Measurements from ENCODE around the gene HOXD13. TPM values are rescaled to one million over a fixed set of nuclear protein-coding genes. Genes with fewer than 3 reads are reported as not detected.

The HOXD13 gene
- total RNA-seq: not detected in 2 replicates

DNA sequence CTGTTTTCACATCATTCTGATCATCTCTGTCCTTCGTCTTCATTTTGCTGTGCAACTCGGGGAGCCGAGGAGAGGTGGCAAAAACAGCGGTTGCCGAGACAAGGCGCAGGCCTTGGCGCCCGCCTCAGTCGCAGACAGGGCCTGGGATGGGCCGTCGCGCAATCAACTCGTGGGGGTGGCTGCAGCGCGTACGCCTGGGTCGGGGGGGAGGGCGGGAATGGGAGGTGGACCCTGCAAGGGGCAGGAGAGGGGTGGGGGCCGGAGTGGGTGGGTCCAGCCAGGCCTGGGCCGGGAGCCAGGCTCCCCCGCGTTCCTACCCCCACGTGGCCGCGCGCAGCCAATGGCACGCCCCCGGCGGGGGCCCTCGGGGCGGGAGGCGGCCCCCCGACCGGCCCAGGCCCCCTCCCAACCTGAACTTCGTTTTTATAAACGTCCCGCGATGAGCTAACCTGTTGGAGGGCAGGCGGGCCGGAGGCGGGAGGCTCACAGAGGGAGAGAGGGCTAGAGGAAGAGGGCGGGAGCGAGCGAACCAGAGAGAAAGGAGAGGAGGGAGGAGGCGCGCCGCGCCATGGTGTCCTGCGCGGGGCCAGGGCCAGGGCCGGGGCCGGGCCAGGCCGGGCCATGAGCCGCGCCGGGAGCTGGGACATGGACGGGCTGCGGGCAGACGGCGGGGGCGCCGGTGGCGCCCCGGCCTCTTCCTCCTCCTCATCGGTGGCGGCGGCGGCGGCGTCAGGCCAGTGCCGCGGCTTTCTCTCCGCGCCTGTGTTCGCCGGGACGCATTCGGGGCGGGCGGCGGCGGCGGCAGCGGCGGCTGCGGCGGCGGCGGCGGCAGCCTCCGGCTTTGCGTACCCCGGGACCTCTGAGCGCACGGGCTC is at the start of gene HOXD13:
Gene HOXD13 (plus strand): TSS at position 452 of the 875 bp plus-strand sequence. CDS start 170 bp downstream, at position 622.

DNA sequence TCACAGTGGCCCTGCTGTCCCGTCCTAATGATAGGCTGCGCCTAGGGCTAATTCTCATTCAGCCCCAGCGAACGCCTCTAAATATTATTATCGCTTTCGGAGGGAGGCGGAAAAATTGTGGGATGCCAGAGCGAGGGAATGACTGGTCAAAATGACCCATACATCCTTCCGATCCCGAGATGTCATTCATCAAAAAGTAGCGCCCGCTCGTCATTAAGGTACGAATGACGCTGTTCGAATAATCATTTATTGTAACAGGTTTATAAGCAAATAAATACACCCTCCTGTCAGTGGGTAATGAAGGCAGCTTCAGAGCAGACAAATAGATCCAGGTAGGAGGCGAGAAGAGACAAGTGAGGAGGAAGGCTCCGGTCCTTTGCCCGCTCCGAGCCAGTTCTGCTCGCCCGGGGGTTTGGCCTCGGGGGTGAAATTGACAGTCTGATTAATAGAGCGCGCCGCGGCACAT is 8.7 kb upstream of the HOXD13 start, which contains the start of gene EVX2:
Gene EVX2 (minus strand): TSS at position 167 of the 466 bp plus-strand sequence. CDS start 186 bp downstream, outside the sequence.

DNA sequence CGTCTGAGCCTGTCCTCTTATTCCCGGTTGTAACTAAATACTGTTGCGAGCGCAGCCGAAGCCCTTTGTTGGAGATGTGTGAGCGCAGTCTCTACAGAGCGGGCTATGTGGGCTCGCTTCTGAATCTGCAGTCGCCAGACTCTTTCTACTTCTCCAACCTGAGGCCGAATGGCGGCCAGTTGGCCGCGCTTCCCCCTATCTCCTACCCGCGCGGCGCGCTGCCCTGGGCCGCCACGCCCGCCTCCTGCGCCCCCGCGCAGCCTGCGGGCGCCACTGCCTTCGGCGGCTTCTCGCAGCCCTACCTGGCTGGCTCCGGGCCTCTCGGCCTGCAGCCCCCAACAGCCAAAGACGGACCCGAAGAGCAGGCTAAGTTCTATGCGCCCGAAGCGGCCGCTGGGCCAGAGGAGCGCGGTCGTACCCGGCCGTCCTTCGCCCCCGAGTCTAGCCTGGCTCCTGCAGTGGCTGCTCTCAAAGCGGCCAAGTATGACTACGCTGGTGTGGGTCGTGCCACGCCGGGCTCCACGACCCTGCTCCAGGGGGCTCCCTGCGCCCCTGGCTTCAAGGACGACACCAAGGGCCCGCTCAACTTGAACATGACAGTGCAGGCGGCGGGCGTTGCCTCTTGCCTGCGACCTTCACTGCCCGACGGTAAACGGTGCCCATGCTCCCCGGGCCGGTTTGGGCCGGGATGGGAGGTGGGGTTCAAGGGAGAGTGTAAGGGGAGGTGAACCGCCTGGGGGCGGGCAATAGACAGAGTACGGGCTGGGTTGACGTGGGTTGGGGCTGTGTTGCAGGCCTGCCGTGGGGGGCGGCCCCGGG is 7.4 kb downstream of the HOXD13 start, which contains the start of gene HOXD12:
Gene HOXD12 (plus strand): TSS at position 68 of the 819 bp plus-strand sequence. CDS start 7 bp downstream, at position 75.

DNA sequence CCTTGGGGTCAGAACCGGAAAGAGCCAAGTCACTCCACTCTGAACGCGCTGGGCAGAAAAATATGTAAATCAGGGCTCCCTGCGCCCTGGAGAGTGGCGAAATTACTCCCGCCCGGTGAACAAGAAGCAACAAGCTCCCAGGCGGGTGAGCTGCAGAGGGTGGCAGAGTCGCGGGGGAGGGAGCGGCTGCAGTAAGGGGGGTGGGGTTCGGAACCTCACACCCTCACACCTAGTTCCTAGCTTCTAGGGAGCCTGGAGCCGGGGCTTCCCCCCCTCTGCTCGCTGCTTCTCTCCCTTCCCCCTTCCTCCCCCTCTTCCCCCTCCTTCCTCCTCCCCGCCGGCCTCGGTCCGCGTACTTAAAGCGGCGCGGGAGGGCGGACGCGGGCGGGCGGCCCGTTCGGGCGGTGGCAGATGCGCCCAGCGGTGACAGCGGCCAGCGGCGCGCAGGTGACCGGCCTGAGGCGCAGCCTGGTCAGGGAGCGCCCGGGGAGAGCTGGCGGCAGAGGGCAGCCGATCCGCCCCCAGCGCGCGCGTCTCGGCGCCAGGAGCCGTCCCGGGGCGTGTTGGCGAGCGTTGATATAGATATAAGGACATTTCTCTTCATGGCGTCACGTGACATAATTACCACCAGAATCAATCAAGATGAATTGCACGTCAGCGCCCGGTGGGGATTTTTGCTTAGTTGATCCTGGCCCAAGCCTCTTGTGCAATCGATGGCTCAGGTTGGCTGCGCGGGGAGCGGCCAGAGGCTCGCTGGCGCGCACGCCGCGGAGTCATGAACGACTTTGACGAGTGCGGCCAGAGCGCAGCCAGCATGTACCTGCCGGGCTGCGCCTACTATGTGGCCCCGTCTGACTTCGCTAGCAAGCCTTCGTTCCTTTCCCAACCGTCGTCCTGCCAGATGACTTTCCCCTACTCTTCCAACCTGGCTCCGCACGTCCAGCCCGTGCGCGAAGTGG is 14.3 kb downstream of the HOXD13 start, which contains the start of gene HOXD11:
Gene HOXD11 (plus strand): TSS at position 700 of the 959 bp plus-strand sequence. CDS start 76 bp downstream, at position 776.

DNA sequence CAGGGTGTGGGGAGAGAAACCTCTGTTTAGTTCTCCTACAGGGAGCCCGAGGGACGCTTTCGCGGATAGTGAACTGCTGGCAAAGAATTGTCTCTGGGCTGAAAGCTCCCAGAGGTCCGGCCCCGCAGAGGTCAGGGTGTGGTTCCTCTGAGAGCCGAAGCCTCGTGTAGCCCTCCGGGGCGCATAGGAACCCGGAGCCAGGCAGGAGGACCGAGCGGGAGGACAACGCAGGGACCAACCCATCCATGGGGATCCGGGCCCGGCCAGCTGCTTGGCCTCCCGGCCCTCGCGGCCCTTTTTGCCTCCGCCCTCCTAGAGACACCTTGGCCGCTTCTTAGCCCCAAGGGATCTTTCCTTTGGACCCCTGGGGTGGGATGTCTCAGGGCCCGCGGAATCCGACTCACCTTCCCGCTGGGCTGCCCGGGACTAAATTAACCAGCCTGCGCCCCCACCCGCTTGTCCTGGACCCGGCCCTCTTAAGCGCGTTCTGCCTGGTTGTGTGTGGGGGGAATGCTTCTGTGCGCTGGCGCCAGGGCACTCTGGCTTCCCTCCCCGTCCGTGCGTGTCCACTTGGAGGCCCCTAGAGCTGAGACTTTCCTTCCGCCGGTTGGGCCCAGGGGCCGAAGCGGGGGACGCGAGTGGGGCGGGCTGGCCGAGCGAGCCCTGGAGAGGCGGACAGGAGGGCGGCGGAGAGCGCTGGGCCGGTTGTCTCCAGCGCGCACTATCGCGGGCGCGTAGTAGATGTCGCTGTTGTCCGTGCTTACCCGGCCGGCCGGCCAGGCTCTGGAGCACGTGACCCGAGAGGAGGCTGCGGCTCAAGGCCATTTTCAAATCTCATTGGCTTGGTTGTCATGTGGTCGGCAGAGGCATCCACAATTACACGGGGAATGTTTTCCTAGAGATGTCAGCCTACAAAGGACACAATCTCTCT is 23.6 kb downstream of the HOXD13 start, which contains the start of gene HOXD10:
Gene HOXD10 (plus strand): TSS at position 896 of the 931 bp plus-strand sequence. CDS start 56 bp downstream, outside the sequence.

DNA sequence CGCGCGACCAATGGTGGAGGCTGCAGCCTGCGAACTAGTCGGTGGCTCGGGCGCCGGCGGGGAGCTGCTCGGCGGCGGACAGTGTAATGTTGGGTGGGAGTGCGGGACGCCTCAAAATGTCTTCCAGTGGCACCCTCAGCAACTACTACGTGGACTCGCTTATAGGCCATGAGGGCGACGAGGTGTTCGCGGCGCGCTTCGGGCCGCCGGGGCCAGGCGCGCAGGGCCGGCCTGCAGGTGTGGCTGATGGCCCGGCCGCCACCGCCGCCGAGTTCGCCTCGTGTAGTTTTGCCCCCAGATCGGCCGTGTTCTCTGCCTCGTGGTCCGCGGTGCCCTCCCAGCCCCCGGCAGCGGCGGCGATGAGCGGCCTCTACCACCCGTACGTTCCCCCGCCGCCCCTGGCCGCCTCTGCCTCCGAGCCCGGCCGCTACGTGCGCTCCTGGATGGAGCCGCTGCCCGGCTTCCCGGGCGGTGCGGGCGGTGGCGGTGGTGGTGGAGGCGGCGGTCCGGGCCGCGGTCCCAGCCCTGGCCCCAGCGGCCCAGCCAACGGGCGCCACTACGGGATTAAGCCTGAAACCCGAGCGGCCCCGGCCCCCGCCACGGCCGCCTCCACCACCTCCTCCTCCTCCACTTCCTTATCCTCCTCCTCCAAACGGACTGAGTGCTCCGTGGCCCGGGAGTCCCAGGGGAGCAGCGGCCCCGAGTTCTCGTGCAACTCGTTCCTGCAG is 30.3 kb downstream of the HOXD13 start, which contains the start of gene HOXD9:
Gene HOXD9 (plus strand): TSS at position 37 of the 728 bp plus-strand sequence. CDS start 50 bp downstream, at position 87.

DNA sequence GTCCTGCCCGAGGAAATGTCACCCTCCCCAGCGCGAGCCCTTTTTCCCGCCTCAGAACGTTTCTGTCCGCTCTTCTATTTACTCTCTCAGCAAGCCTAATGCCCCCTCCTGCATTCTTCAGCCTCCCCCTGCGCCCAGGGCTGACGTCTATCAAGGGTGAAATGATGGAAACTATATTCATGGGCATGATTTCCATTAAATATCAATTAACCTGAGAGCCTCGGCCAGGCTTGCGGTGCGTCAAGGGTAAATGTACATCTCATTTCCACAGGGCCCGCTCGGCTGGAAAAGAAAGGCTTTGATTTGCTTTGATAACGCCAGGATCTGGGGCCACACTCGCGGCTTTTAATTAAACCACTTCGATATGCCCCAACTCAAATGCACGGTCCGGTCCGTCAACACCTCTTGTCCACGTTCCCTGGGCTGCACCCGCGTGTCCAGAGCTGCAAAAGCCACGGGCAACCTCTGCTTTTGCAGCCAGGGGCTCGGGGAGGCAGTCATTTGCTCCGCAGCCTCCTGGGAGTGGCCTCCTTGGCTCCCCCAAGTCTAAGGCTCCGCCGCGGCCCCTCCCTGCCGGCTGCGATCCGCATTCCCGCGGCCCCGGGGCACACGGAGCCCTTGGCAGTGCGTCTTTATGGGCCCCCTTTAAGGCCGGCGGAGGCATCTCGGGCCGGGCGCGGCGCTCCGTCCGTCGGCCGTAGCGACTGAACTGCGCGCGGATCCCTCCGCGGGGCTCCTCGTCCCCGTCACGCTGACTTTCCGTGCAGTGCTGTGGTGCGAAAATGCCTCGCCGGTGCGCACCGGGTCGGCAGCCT is 36.7 kb downstream of the HOXD13 start, which contains the start of gene HOXD8:
Gene HOXD8 (plus strand): TSS at position 724 of the 815 bp plus-strand sequence. CDS start 662 bp downstream, outside the sequence.

Other genes starting within 250 kb of the HOXD13 start
- 32.3 and 38.2 TPM in 2 replicates for gene LNPK, start 90.5 kb upstream of the HOXD13 start, total RNA-seq
- gene EVX2, start 8.8 kb upstream of the HOXD13 start, total RNA-seq: not detected in 2 replicates
- not detected in 2 replicates for gene HOXD12, start 7.1 kb downstream of the HOXD13 start, total RNA-seq
- not detected in 2 replicates for gene HOXD11, start 14.6 kb downstream of the HOXD13 start, total RNA-seq
- gene HOXD10, start 24.1 kb downstream of the HOXD13 start, total RNA-seq: not detected in 2 replicates
- not detected in 2 replicates for gene HOXD9, start 30.0 kb downstream of the HOXD13 start, total RNA-seq
- gene HOXD8, start 37.0 kb downstream of the HOXD13 start, total RNA-seq: not detected in 2 replicates
- gene HOXD4, start 58.8 kb downstream of the HOXD13 start, total RNA-seq: not detected in 2 replicates
- not detected in 2 replicates for gene HOXD3, start 64.6 kb downstream of the HOXD13 start, total RNA-seq
- not detected in 2 replicates for gene HOXD1, start 95.9 kb downstream of the HOXD13 start, total RNA-seq
- 41.0 and 47.8 TPM in 2 replicates for gene MTX2, start 176.7 kb downstream of the HOXD13 start, total RNA-seq

Data from cardiac atrium fibroblast (primary cell).